ENCODE data around the gene USP13. TPM values are rescaled to one million over a fixed set of nuclear protein-coding genes. Genes with fewer than 3 reads are reported as not detected.

Gene USP13
- total and polyA plus RNA-seq, 2 of the 13 experiments (the other 11 are each of a cell fraction or from before 2014, with no cell fraction given): 15.9 to 36.7 TPM

DNA sequence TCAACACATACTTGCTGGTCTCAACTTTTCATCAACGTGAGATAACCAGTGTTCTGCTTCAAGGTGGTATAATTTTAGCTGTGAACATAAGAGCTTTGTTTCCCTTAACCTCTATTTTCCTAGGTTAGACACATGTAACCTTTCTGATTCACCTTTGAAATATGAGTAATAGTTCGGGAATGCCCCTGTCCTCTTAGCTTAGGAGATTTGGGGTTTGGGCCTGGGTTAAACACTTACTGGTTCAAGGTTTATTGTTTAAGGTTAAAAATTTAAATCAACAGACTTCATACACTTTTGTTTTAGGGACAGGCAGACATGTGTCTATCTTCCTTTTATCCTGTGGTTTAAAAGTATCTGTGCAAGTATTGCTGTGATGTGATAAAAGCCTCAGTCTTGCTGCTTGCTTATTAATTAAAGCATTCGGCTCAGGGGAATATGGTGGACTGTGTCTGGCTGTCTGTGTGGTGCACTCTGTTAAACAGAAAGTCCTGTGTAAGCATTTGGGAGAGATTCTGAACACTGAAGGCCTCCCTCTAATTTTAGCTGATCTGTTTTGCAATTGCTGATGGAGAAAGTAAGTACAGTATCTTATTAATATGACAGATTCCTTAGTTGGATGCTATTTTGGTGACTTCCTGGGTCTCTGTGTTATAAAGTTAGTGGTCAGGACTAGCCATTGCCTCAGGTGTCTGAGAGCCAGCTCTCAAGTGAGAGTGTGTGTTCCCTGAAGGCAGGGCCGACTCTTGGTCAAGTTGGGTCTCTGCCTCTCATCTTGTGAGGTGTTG, 81.8 kb downstream of the USP13 start (continued):
- TF ChIP-seq ZNF644 (CRISPR knock-in tag; IDR thresholded peaks at IDR 0.05; ENCODE audit: low read depth) (0 out of 2 replicates have a peak, but pooled peaks have one; percentile 7), FOXK2 (IDR thresholded peaks at IDR 0.05) (no peak), SMAD3 (CRISPR knock-in tag; IDR thresholded peaks at IDR 0.05) (peak; percentile 70; the same call in 1 of the 2 replicates), TBX2 (CRISPR knock-in tag; IDR thresholded peaks at IDR 0.05; ENCODE audit: borderline replicate concordance) (peak; percentile 66; the same call in 1 of the 2 replicates), TSC22D2 (CRISPR knock-in tag; IDR thresholded peaks at IDR 0.05; ENCODE audit: borderline replicate concordance) (no peak), RCOR2 (CRISPR knock-in tag; IDR thresholded peaks at IDR 0.05) (peak; percentile 57; the same call in 1 of the 2 replicates), MBD4 (IDR thresholded peaks at IDR 0.05; ENCODE audit: borderline replicate concordance, low read length) (no peak; the same call in 1 of the 2 replicates), TAF15 (IDR thresholded peaks at IDR 0.05; ENCODE audit: low read depth, low read length, poor library complexity, severe bottlenecking) (no peak), HDAC2 (CRISPR knock-in tag; IDR thresholded peaks at IDR 0.05) (peak; percentile 64), FOXJ3 (CRISPR knock-in tag; IDR thresholded peaks at IDR 0.05; ENCODE audit: borderline replicate concordance) (peak; percentile 21; the same call in 1 of the 2 replicates), ZIK1 (CRISPR knock-in tag; IDR thresholded peaks at IDR 0.05; ENCODE audit: borderline replicate concordance, low read depth) (no peak), HMG20A (CRISPR knock-in tag; IDR thresholded peaks at IDR 0.05; ENCODE audit: borderline replicate concordance) (peak; percentile 86; the same call in 1 of the 2 replicates), CREB1 (IDR thresholded peaks at IDR 0.05) (no peak), CREB1 (CRISPR knock-in tag; IDR thresholded peaks at IDR 0.05) (peak; percentile 67), RXRB (CRISPR knock-in tag; IDR thresholded peaks at IDR 0.05; ENCODE audit: borderline replicate concordance) (peak; percentile 89), ZEB1 (IDR thresholded peaks at IDR 0.05; ENCODE audit: insufficient replicate concordance, low read depth) (peak; percentile 25)
- TF ChIP-seq, protein P1, sequence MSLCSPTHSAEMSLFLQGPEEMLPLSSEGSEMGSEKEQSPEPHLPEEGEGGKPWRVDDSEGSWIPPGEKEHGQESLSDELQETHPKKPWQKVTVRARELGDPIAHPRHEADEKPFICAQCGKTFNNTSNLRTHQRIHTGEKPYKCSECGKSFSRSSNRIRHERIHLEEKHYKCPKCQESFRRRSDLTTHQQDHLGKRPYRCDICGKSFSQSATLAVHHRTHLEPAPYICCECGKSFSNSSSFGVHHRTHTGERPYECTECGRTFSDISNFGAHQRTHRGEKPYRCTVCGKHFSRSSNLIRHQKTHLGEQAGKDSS (CRISPR knock-in tag; IDR thresholded peaks at IDR 0.05; ENCODE audit: borderline replicate concordance, low read depth): no peak
- TF ChIP-seq, protein P2, sequence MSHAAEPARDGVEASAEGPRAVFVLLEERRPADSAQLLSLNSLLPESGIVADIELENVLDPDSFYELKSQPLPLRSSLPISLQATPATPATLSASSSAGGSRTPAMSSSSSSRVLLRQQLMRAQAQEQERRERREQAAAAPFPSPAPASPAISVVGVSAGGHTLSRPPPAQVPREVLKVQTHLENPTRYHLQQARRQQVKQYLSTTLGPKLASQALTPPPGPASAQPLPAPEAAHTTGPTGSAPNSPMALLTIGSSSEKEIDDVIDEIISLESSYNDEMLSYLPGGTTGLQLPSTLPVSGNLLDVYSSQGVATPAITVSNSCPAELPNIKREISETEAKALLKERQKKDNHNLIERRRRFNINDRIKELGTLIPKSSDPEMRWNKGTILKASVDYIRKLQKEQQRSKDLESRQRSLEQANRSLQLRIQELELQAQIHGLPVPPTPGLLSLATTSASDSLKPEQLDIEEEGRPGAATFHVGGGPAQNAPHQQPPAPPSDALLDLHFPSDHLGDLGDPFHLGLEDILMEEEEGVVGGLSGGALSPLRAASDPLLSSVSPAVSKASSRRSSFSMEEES (CRISPR knock-in tag; IDR thresholded peaks at IDR 0.05): 0 out of 2 replicates have a peak, but pooled peaks have one; percentile 33
- TF ChIP-seq, protein P3, sequence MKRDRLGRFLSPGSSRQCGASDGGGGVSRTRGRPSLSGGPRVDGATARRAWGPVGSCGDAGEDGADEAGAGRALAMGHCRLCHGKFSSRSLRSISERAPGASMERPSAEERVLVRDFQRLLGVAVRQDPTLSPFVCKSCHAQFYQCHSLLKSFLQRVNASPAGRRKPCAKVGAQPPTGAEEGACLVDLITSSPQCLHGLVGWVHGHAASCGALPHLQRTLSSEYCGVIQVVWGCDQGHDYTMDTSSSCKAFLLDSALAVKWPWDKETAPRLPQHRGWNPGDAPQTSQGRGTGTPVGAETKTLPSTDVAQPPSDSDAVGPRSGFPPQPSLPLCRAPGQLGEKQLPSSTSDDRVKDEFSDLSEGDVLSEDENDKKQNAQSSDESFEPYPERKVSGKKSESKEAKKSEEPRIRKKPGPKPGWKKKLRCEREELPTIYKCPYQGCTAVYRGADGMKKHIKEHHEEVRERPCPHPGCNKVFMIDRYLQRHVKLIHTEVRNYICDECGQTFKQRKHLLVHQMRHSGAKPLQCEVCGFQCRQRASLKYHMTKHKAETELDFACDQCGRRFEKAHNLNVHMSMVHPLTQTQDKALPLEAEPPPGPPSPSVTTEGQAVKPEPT (CRISPR knock-in tag; IDR thresholded peaks at IDR 0.05; ENCODE audit: low read depth): no peak

Data from HepG2 (cell line).